K562 (cell line): ENCODE results near the gene FIBP.

ENCODE experiments used
- CREB1 ChIP-seq, 2 experiments: sonication (generic) in 1 of 2; formaldehyde crosslinking in 1 of 2; IDR thresholded peaks; 2 replicates each; pipeline versions ENCODE4 v1.6.1 to v1.8.0; 2012 to 2022; ENCODE audit warnings: inconsistent platforms in 1 of 2, mild to moderate bottlenecking in 1 of 2, missing genetic modification reagents in 1 of 2, moderate library complexity in 1 of 2
- JUNB ChIP-seq: fragments of 450-650 bp; formaldehyde crosslinking; conservative IDR thresholded peaks from 2 replicates; pipeline ENCODE4 v1.4.0; 2020; ENCODE audit warnings: mild to moderate bottlenecking
- NR2C2 ChIP-seq, 2 experiments: fragments of 200-800 bp in 1 of 2; sonication (Bioruptor generic) in 1 of 2; sonication (generic) in 1 of 2; formaldehyde crosslinking in 1 of 2; IDR thresholded peaks; 2 replicates each; pipeline versions ENCODE4 v1.6.1 to v1.8.0; 2016 to 2022; ENCODE audit warnings: mild to moderate bottlenecking in 1 of 2, missing compliant biosample characterization in 1 of 2, missing genetic modification characterization in 1 of 2, missing genetic modification reagents in 1 of 2
- POLR2AphosphoS5 ChIP-seq: IDR thresholded peaks from 2 replicates; pipeline ENCODE4 v1.6.1; 2011; ENCODE audit warnings: mild to moderate bottlenecking, low read depth, low read length, moderate library complexity; ENCODE audit not compliant: control insufficient read depth, insufficient read depth
- THRAP3 ChIP-seq: fragments of 450-650 bp; IDR thresholded peaks from 2 replicates; pipeline ENCODE4 v1.6.1; 2016; ENCODE audit warnings: mild to moderate bottlenecking, inconsistent platforms, borderline replicate concordance
- ZFP1 ChIP-seq: fragments of 450-650 bp; formaldehyde crosslinking; IDR thresholded peaks from 2 replicates; pipeline ENCODE4 v1.4.0; 2020; ENCODE audit warnings: mild to moderate bottlenecking, mixed read lengths
- ZFX ChIP-seq: sonication (generic); formaldehyde crosslinking; IDR thresholded peaks from 2 replicates; pipeline ENCODE4 v1.8.0; 2022; ENCODE audit warnings: mild to moderate bottlenecking, missing genetic modification reagents, moderate library complexity
- TF ChIP-seq, protein P1 (sequence below), 2 experiments: fragments of 450-650 bp; conservative IDR thresholded peaks; 2 replicates each; pipeline ENCODE4 v1.6.1; 2017; ENCODE audit warnings: mild to moderate bottlenecking in 2 of 2, moderate library complexity in 2 of 2
- TF ChIP-seq, protein P2 (sequence below): fragments of 450-650 bp; formaldehyde crosslinking; IDR thresholded peaks from 2 replicates; pipeline ENCODE4 v1.4.0; 2022; ENCODE audit warnings: missing genetic modification characterization
- TF ChIP-seq, protein P3 (sequence below), 2 experiments: fragments of 200-800 bp in 1 of 2; sonication (Bioruptor generic) in 1 of 2; sonication (generic) in 1 of 2; formaldehyde crosslinking in 1 of 2; IDR thresholded peaks in 1 of 2; conservative IDR thresholded peaks in 1 of 2; 2 replicates each; pipeline versions ENCODE4 v1.5.0 to v1.6.1; 2016 to 2020; ENCODE audit warnings: missing compliant biosample characterization in 1 of 2, missing genetic modification characterization in 1 of 2, missing genetic modification reagents in 1 of 2

DNA sequence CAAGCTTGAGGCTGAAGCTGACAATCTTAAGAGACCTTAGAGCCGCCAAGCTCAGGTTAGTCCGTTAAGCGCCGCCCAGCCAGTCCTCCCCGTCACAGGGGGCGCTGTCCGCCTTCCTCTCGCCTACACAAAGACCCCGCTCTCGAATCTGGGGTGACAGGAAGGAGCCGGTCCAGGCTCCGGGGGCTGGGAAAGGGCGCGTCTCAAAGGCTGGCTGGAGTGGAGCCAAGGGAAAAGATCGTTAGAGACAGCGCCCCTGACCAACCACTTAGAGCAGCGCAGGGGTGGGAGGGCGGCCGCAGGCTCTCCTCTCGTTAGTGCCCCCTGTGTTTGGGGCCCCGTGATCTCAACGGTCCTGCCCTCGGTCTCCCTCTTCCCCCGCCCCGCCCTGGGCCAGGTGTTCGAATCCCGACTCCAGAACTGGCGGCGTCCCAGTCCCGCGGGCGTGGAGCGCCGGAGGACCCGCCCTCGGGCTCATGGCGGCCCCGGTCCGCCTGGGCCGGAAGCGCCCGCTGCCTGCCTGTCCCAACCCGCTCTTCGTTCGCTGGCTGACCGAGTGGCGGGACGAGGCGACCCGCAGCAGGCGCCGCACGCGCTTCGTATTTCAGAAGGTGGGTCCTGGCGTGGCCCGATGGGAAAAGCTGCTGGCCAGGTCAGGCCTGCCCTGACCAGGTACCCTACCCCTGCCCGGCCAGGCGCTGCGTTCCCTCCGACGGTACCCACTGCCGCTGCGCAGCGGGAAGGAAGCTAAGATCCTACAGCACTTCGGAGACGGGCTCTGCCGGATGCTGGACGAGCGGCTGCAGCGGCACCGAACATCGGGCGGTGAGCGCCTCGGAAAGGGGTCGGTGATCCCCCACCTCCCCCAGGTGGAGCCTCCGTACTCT lies 27.8 kb downstream of the FIBP start, which contains the start of gene MUS81:
- TF ChIP-seq THRAP3 (no peak), ZFP1 (no peak), JUNB (CRISPR knock-in tag) (no peak), CREB1 (IDR thresholded peaks at IDR 0.05) (peak; percentile 42), CREB1 (CRISPR knock-in tag; IDR thresholded peaks at IDR 0.05) (no peak; the same call in 1 of the 2 replicates), POLR2AphosphoS5 (peak; percentile 82), NR2C2 (CRISPR knock-in tag; IDR thresholded peaks at IDR 0.05) (no peak), NR2C2 (tag; IDR thresholded peaks at IDR 0.05) (peak; percentile 84), ZFX (CRISPR knock-in tag) (peak; percentile 76)
- TF ChIP-seq, protein P1, sequence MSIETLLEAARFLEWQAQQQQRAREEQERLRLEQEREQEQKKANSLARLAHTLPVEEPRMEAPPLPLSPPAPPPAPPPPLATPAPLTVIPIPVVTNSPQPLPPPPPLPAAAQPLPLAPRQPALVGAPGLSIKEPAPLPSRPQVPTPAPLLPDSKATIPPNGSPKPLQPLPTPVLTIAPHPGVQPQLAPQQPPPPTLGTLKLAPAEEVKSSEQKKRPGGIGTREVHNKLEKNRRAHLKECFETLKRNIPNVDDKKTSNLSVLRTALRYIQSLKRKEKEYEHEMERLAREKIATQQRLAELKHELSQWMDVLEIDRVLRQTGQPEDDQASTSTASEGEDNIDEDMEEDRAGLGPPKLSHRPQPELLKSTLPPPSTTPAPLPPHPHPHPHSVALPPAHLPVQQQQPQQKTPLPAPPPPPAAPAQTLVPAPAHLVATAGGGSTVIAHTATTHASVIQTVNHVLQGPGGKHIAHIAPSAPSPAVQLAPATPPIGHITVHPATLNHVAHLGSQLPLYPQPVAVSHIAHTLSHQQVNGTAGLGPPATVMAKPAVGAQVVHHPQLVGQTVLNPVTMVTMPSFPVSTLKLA (conservative IDR thresholded peaks at IDR 0.05) = peak; percentile 66 to 82
- TF ChIP-seq, protein P2, sequence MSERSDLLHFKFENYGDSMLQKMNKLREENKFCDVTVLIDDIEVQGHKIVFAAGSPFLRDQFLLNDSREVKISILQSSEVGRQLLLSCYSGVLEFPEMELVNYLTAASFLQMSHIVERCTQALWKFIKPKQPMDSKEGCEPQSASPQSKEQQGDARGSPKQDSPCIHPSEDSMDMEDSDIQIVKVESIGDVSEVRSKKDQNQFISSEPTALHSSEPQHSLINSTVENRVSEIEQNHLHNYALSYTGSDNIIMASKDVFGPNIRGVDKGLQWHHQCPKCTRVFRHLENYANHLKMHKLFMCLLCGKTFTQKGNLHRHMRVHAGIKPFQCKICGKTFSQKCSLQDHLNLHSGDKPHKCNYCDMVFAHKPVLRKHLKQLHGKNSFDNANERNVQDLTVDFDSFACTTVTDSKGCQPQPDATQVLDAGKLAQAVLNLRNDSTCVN (CRISPR knock-in tag) = no peak
- TF ChIP-seq, protein P3, sequence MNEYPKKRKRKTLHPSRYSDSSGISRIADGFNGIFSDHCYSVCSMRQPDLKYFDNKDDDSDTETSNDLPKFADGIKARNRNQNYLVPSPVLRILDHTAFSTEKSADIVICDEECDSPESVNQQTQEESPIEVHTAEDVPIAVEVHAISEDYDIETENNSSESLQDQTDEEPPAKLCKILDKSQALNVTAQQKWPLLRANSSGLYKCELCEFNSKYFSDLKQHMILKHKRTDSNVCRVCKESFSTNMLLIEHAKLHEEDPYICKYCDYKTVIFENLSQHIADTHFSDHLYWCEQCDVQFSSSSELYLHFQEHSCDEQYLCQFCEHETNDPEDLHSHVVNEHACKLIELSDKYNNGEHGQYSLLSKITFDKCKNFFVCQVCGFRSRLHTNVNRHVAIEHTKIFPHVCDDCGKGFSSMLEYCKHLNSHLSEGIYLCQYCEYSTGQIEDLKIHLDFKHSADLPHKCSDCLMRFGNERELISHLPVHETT (CRISPR knock-in tag; conservative IDR thresholded peaks at IDR 0.05 in 1 of 2, IDR thresholded peaks at IDR 0.05 in 1 of 2) = peak in 1 of 2 experiments; percentile 92; a peak in 3 of 4 replicates
